GM10847 (cell line): ENCODE results near the gene GGA3.

Experiments used
- POLR2A ChIP-seq: IDR thresholded peaks from 2 replicates; pipeline ENCODE4 v1.6.1; 2011; ENCODE audit not compliant: insufficient read length; ENCODE audit errors: extremely low read depth

The GGA3 gene

GRCh38 chr17:75273977-75274708 is 12.7 kb upstream of the GGA3 start:
- no peak for TF ChIP-seq POLR2A

- TF ChIP-seq POLR2A: no peak
Measured at GRCh38 chr17:75272848-75273184, 11.4 kb upstream of the GGA3 start.

GRCh38 chr17:75271955-75272847 is 10.8 kb upstream of the GGA3 start:
- TF ChIP-seq POLR2A: no peak

GRCh38 chr17:75271233-75271954 is 10.0 kb upstream of the GGA3 start:
- TF ChIP-seq POLR2A: peak; percentile 61

- TF ChIP-seq POLR2A: no peak
Measured at GRCh38 chr17:75270966-75271232, 9.5 kb upstream of the GGA3 start, which contains the start of gene MIF4GD. TSS of gene MIF4GD (minus strand) at chr17:75271231. CDS start at chr17:75270195, 1,036 bp downstream.

- peak; percentile 46 for TF ChIP-seq POLR2A
Measured at GRCh38 chr17:75270218-75270965, 9.0 kb upstream of the GGA3 start.

GRCh38 chr17:75269844-75270217 is 8.4 kb upstream of the GGA3 start:
- no peak for TF ChIP-seq POLR2A

- TF ChIP-seq POLR2A: no peak
Measured at GRCh38 chr17:75267411-75268232, 6.2 kb upstream of the GGA3 start.

GRCh38 chr17:75267153-75267410 is 5.7 kb upstream of the GGA3 start:
- TF ChIP-seq POLR2A: no peak

GRCh38 chr17:75266316-75267152 is 5.1 kb upstream of the GGA3 start:
- TF ChIP-seq POLR2A: no peak

GRCh38 chr17:75265614-75266315 is 4.4 kb upstream of the GGA3 start:
- TF ChIP-seq POLR2A: no peak

- no peak for TF ChIP-seq POLR2A
Measured at GRCh38 chr17:75263055-75263454, 1.6 kb upstream of the GGA3 start.

- TF ChIP-seq POLR2A: no peak
Measured at GRCh38 chr17:75262112-75262606, 753 bp upstream of the GGA3 start.
